IMR-90 (cell line): Measurements from ENCODE around the gene PACSIN3. TPM values are rescaled to one million over a fixed set of nuclear protein-coding genes. Genes with fewer than 3 reads are reported as not detected.

Experiments
- ATAC-seq: fragments of 200-7000 bp; cut with Tn5 transposase; 2 replicates; pipeline ENCODE4 v1.9.1; 2020; ENCODE audit warnings: low read depth, mild to moderate bottlenecking, moderate library complexity
- BruUV-seq: library from RNA; stranded (reverse); fragments of 400-500 nt; replicated peaks from 2 replicates; lab custom pipeline; 2021; lab: Mats Ljungman, UMichigan
- CTCF ChIA-PET: fragments of 300-600 bp; formaldehyde crosslinking; extraction: SDS; loops from one replicate; lab custom pipeline; 2021; ENCODE audit warnings: antibody characterized with exemption; lab: Yijun Ruan, JAX
- POLR2A ChIA-PET: fragments of 300-600 bp; sonication (Branson Sonifier 250); formaldehyde crosslinking; loops from one replicate; lab custom pipeline; 2022; ENCODE audit warnings: antibody characterized with exemption; ENCODE audit not compliant: unreplicated experiment; lab: Charles Lee
- DNase-seq: peaks from one replicate; pipeline ENCODE4 v3.0.0; 2013
- H2AFZ ChIP-seq: replicated peaks from 2 replicates; pipeline ENCODE3; 2013; ENCODE audit warnings: low read length, mild to moderate bottlenecking; ENCODE audit not compliant: poor library complexity
- H2AK5ac ChIP-seq: 2 replicates; pipeline ENCODE4 v1.6.1; 2013; ENCODE audit warnings: low read depth, low read length, inconsistent platforms
- H2AK9ac ChIP-seq: replicated peaks from 2 replicates; pipeline ENCODE3; 2013; ENCODE audit warnings: mild to moderate bottlenecking, low read depth, low read length, moderate library complexity; ENCODE audit not compliant: poor library complexity
- H2BK120ac ChIP-seq: 2 replicates; pipeline ENCODE4 v1.6.1; 2013; ENCODE audit warnings: low read depth, low read length, inconsistent platforms
- H2BK15ac ChIP-seq: 3 replicates; pipeline ENCODE4 v1.6.1; 2013; ENCODE audit warnings: low read depth, low read length, inconsistent platforms
- H2BK20ac ChIP-seq: 2 replicates; pipeline ENCODE4 v1.6.1; 2013; ENCODE audit warnings: low read depth, mild to moderate bottlenecking, inconsistent platforms, low read length, moderate library complexity
- H2BK5ac ChIP-seq: 2 replicates; pipeline ENCODE4 v1.6.1; 2013; ENCODE audit warnings: mild to moderate bottlenecking, low read depth, low read length, inconsistent platforms; ENCODE audit not compliant: poor library complexity, severe bottlenecking
- H3K14ac ChIP-seq: replicated peaks from 2 replicates; pipeline ENCODE4 v1.6.1; 2013; ENCODE audit warnings: low read depth, low read length, inconsistent platforms
- H3K18ac ChIP-seq: 2 replicates; pipeline ENCODE4 v1.6.1; 2013; ENCODE audit warnings: low read depth, low read length, control low read depth
- H3K23ac ChIP-seq: 2 replicates; pipeline ENCODE4 v1.6.1; 2013; ENCODE audit warnings: low read depth, low read length, inconsistent platforms
- H3K27ac ChIP-seq: 2 replicates; pipeline ENCODE4 v1.5.1; 2013; ENCODE audit warnings: mild to moderate bottlenecking, control low read depth, low read length; ENCODE audit not compliant: insufficient read depth
- H3K27me3 ChIP-seq: 2 replicates; pipeline ENCODE4 v1.6.1; 2013; ENCODE audit warnings: low read length; ENCODE audit not compliant: control insufficient read depth, insufficient read depth
- H3K36me3 ChIP-seq: 2 replicates; pipeline ENCODE4 v1.6.1; 2013; ENCODE audit warnings: low read length, mixed read lengths; ENCODE audit not compliant: control insufficient read depth, insufficient read depth
- H3K4ac ChIP-seq: 2 replicates; pipeline ENCODE4 v1.6.1; 2013; ENCODE audit warnings: low read depth, low read length, inconsistent platforms
- H3K4me1 ChIP-seq: 2 replicates; pipeline ENCODE4 v1.6.1; 2013; ENCODE audit warnings: low read length, mixed read lengths; ENCODE audit not compliant: control insufficient read depth, insufficient read depth
- H3K4me2 ChIP-seq: 2 replicates; pipeline ENCODE4 v1.6.1; 2013; ENCODE audit warnings: low read depth, mild to moderate bottlenecking, control low read depth, low read length, moderate library complexity
- H3K4me3 ChIP-seq: 2 replicates; pipeline ENCODE4 v1.5.1; 2013; ENCODE audit warnings: low read depth, mild to moderate bottlenecking, control low read depth, low read length, moderate library complexity; ENCODE audit not compliant: insufficient read depth
- H3K56ac ChIP-seq: 2 replicates; pipeline ENCODE4 v1.6.1; 2013; ENCODE audit warnings: low read length, inconsistent platforms; ENCODE audit not compliant: insufficient read depth; ENCODE audit errors: extremely low read depth
- H3K79me1 ChIP-seq, 2 experiments: 2 replicates each; pipeline ENCODE4 v1.6.1; 2013; ENCODE audit warnings: low read length in 2 of 2, inconsistent platforms in 1 of 2, low read depth in 1 of 2
- H3K9ac ChIP-seq: 2 replicates; pipeline ENCODE4 v1.6.1; 2013; ENCODE audit warnings: low read depth, low read length, control low read depth
- H3K9me1 ChIP-seq: 2 replicates; pipeline ENCODE4 v1.6.1; 2013; ENCODE audit warnings: low read length, inconsistent platforms; ENCODE audit not compliant: insufficient read depth
- H3K9me3 ChIP-seq: 2 replicates; pipeline ENCODE4 v1.6.1; 2013; ENCODE audit warnings: low read length; ENCODE audit not compliant: control insufficient read depth, insufficient read depth
- H4K20me1 ChIP-seq: 2 replicates; pipeline ENCODE4 v1.6.1; 2013; ENCODE audit warnings: low read length, inconsistent platforms; ENCODE audit not compliant: insufficient read depth
- H4K5ac ChIP-seq: 2 replicates; pipeline ENCODE4 v1.6.1; 2013; ENCODE audit warnings: mild to moderate bottlenecking, low read depth, low read length, control low read depth
- H4K8ac ChIP-seq, 2 experiments: 2 replicates each; pipeline ENCODE4 v1.6.1; 2013; ENCODE audit warnings: low read depth in 2 of 2, low read length in 2 of 2, control low read depth in 1 of 2, inconsistent platforms in 1 of 2
- H4K91ac ChIP-seq: 2 replicates; pipeline ENCODE4 v1.6.1; 2013; ENCODE audit warnings: low read depth, low read length, inconsistent platforms; ENCODE audit not compliant: insufficient read depth
- BHLHE40 ChIP-seq: fragments of 150-350 bp; IDR thresholded peaks from 2 replicates; pipeline ENCODE4 v1.6.1; 2016; ENCODE audit warnings: mild to moderate bottlenecking, low read depth, low read length
- CEBPB ChIP-seq: IDR thresholded peaks from 2 replicates; pipeline ENCODE4 v1.6.1; 2012; ENCODE audit warnings: low read depth, low read length, improper control_type of control experiment
- CHD1 ChIP-seq: IDR thresholded peaks from 2 replicates; pipeline ENCODE4 v1.6.1; 2012; ENCODE audit warnings: low read depth, low read length, improper control_type of control experiment
- CTCF ChIP-seq: conservative IDR thresholded peaks from 2 replicates; pipeline ENCODE4 v1.5.1; 2012; ENCODE audit warnings: mild to moderate bottlenecking, low read depth, low read length, improper control_type of control experiment
- ELK1 ChIP-seq: fragments of 150-350 bp; IDR thresholded peaks from 2 replicates; pipeline ENCODE4 v1.6.1; 2016; ENCODE audit warnings: low read depth, mild to moderate bottlenecking, low read length, moderate library complexity, borderline replicate concordance
- MAFK ChIP-seq: IDR thresholded peaks from 2 replicates; pipeline ENCODE4 v1.6.1; 2012; ENCODE audit warnings: low read depth, low read length, improper control_type of control experiment
- MXI1 ChIP-seq: IDR thresholded peaks from 2 replicates; pipeline ENCODE4 v1.6.1; 2012; ENCODE audit warnings: low read depth, mild to moderate bottlenecking, low read length, moderate library complexity, borderline replicate concordance
- NFE2L2 ChIP-seq: fragments of 150-350 bp; IDR thresholded peaks from 2 replicates; pipeline ENCODE4 v1.6.1; 2016; ENCODE audit warnings: low read depth, mild to moderate bottlenecking, low read length
- POLR2A ChIP-seq: IDR thresholded peaks from 2 replicates; pipeline ENCODE4 v1.6.1; 2012; ENCODE audit warnings: mild to moderate bottlenecking, low read depth, low read length
- RCOR1 ChIP-seq: IDR thresholded peaks from 2 replicates; pipeline ENCODE4 v1.6.1; 2012; ENCODE audit warnings: mild to moderate bottlenecking, low read length, improper control_type of control experiment; ENCODE audit not compliant: insufficient replicate concordance
- RFX5 ChIP-seq: IDR thresholded peaks from 2 replicates; pipeline ENCODE4 v1.8.0; 2012; ENCODE audit warnings: low read depth, mild to moderate bottlenecking, low read length, moderate library complexity
- SMC3 ChIP-seq: fragments of 150-350 bp; IDR thresholded peaks from 2 replicates; pipeline ENCODE4 v1.6.1; 2016; ENCODE audit warnings: low read depth, mild to moderate bottlenecking, antibody characterized with exemption, low read length, moderate library complexity
- WGBS, 2 experiments: methylation state at CpG; one replicate each; pipeline versions ENCODE4 v1.1.5 to v1.1.7; 2013; ENCODE audit warnings: missing lambda C conversion rate in 2 of 2; ENCODE audit not compliant: insufficient read length in 1 of 2; ENCODE audit errors: extremely low coverage in 2 of 2; 5-methylcytosine and 5-hydroxymethylcytosine counted together
- dilution Hi-C: fragments of 300-500 bp; cut with HindIII; formaldehyde crosslinking; loops from one replicate; pipeline ENCODE4 v1.14.3; 2018; ENCODE audit warnings: low sequenced_read_pairs; ENCODE audit not compliant: unreplicated experiment
- in situ Hi-C: fragments of 300-500 bp; cut with MboI; formaldehyde crosslinking; loops from 3 replicates; pipeline ENCODE4 v1.14.3; 2019; ENCODE audit warnings: low sequenced_read_pairs, inconsistent platforms, mixed read lengths
- intact Hi-C: fragments of 100-400 bp; cut with micrococcal nuclease; formaldehyde crosslinking; loops from 2 replicates; pipeline ENCODE4 v1.10.0; 2022
- polyA plus RNA-seq, 3 experiments: library from polyadenylated mRNA; depleted of rRNA; stranded (reverse); fragments of >200 nt; gene quantifications; 2 replicates each; pipeline ENCODE4 v1.2.3, GENCODE V29; 2012; ENCODE audit warnings: low replicate concordance in 1 of 3
- total RNA-seq: library from RNA; depleted of rRNA; stranded (reverse); fragments of >200 nt; gene quantifications from 2 replicates; pipeline ENCODE4 v1.2.3, GENCODE V29; 2012
- TF ChIP-seq, protein P1 (sequence below): fragments of 150-350 bp; IDR thresholded peaks from 2 replicates; pipeline ENCODE4 v1.6.1; 2017; ENCODE audit warnings: mild to moderate bottlenecking, antibody characterized with exemption, low read length, low read depth

The PACSIN3 gene
- total and polyA plus RNA-seq, 2 of the 4 experiments (the other 2 are of a cell fraction): 19.2 to 21.1 TPM

- no peak for ATAC-seq
- Histone ChIP-seq H4K20me1 (0 out of 2 replicates have a peak, but pooled peaks cover 6% of the 10 kb centered on the region), H3K9me3 (no peaks in the 10 kb centered on the region), H3K79me1 (peaks cover 0 to 5% of the 10 kb centered on the region in 2 experiments; a peak in 1 of 4 replicates), H4K8ac (0 out of 4 replicates have a peak overlapping the region, but pooled peaks of 1 of the 2 experiments have one; percentile 13), H2BK5ac (no peak overlapping the region), H3K4me3 (no peak overlapping the region), H3K9ac (no peak overlapping the region), H2BK120ac (no peak overlapping the region), H3K36me3 (no peaks in the 10 kb centered on the region), H3K23ac (0 out of 2 replicates have a peak overlapping the region, but pooled peaks have one; percentile 23), H4K5ac (no peak overlapping the region), H3K4ac (no peak overlapping the region), H2BK15ac (no peak overlapping the region), H3K4me1 (peaks cover 10% of the 10 kb centered on the region), H3K27me3 (no peaks in the 10 kb centered on the region), H2BK20ac (no peak overlapping the region; the same call in 1 of the 2 replicates), H3K4me2 (no peak overlapping the region), H4K91ac (no peak overlapping the region), H3K56ac (no peak overlapping the region), H2AFZ (no peak overlapping the region), H2AK5ac (peak overlapping the region; percentile 9; the same call in 1 of the 2 replicates), H3K14ac (no peak overlapping the region), H2AK9ac (no peak overlapping the region), H3K27ac (no peak overlapping the region), H3K9me1 (peaks cover 12% of the 10 kb centered on the region), H3K18ac (no peak overlapping the region)
- ChIA-PET CTCF (no interaction called here), POLR2A (no interaction called here)
- BruUV-seq: no TSS peak
- 57 to 81% methylated on average over 1 to 4 of the region's 18 CpGs for WGBS, 2 experiments
- intact Hi-C loops (loop anchor here (5.0 kb wide), 1 partner anchor 328 kb away; no protein-coding TSS in a partner anchor), dilution Hi-C loops (no loop called here), in situ Hi-C loops (loop anchor here (5.0 to 10.0 kb wide), 2 partner anchors 240 to 268 kb away; partner anchors contain the start of gene LRP4)
- DNase-seq: no peak
- TF ChIP-seq BHLHE40 (no peak), RFX5 (no peak), RCOR1 (no peak), CHD1 (no peak), ELK1 (no peak), CEBPB (no peak), MAFK (no peak), SMC3 (no peak), MXI1 (no peak), CTCF (no peak), POLR2A (no peak), NFE2L2 (no peak)
- TF ChIP-seq, protein P1, sequence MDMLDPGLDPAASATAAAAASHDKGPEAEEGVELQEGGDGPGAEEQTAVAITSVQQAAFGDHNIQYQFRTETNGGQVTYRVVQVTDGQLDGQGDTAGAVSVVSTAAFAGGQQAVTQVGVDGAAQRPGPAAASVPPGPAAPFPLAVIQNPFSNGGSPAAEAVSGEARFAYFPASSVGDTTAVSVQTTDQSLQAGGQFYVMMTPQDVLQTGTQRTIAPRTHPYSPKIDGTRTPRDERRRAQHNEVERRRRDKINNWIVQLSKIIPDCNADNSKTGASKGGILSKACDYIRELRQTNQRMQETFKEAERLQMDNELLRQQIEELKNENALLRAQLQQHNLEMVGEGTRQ: no peak
Measured at GRCh38 chr11:47154616-47155570, 31.3 kb downstream of the PACSIN3 start.
